GM13976 (cell line): Measurements from ENCODE around the gene GRM5.

ENCODE experiments used
- DNase-seq: peaks from one replicate; pipeline ENCODE4 v3.0.0; 2012; ENCODE audit warnings: low spot score
- CTCF ChIP-seq: IDR thresholded peaks from 2 replicates; pipeline ENCODE4 v1.5.1; 2012; ENCODE audit warnings: borderline replicate concordance, mild to moderate bottlenecking; ENCODE audit not compliant: insufficient read depth; ENCODE audit errors: extremely low read depth, missing control alignments, control extremely low read depth
- in situ Hi-C: fragments of 300-500 bp; cut with MboI; formaldehyde crosslinking; loops from one replicate; pipeline ENCODE4 v1.12.0; 2022; ENCODE audit warnings: low sequenced_read_pairs, mixed read lengths, inconsistent platforms; ENCODE audit not compliant: unreplicated experiment

GRM5 gene

GRCh38 chr11:88629496-88629895 is 436.3 kb downstream of the GRM5 start:
- no peak for TF ChIP-seq CTCF
- DNase-seq: no peak
- in situ Hi-C loops: no loop called here

GRCh38 chr11:88626216-88626615 is 439.6 kb downstream of the GRM5 start:
- DNase-seq: no peak
- in situ Hi-C loops: no loop called here
- TF ChIP-seq CTCF: no peak

GRCh38 chr11:88623531-88623930 is 442.3 kb downstream of the GRM5 start:
- in situ Hi-C loops: no loop called here
- TF ChIP-seq CTCF: no peak
- DNase-seq: no peak

- no peak for DNase-seq
- in situ Hi-C loops: no loop called here
- TF ChIP-seq CTCF: no peak
Observed at GRCh38 chr11:88620568-88621130, 445.1 kb downstream of the GRM5 start.

GRCh38 chr11:88619656-88620385 is 446.0 kb downstream of the GRM5 start:
- no peak for TF ChIP-seq CTCF
- in situ Hi-C loops: no loop called here

GRCh38 chr11:88619071-88619425 is 446.7 kb downstream of the GRM5 start:
- TF ChIP-seq CTCF: no peak
- in situ Hi-C loops: no loop called here

More at GRCh38 chr11:88619656-88620385, 446.0 kb downstream of the GRM5 start:
- no peak for DNase-seq

More at GRCh38 chr11:88619071-88619425, 446.7 kb downstream of the GRM5 start:
- no peak for DNase-seq
